ENCODE results near the gene FKBP1B.

- TF ChIP-seq CTCF (IDR thresholded peaks at IDR 0.05) = no peak
- TF ChIP-seq RFX5 (IDR thresholded peaks at IDR 0.05) = no peak
- no peak for TF ChIP-seq HOXB13 (CRISPR knock-in tag; IDR thresholded peaks at IDR 0.05; ENCODE audit: low read depth)
- TF ChIP-seq CHD2 (IDR thresholded peaks at IDR 0.05; ENCODE audit: low read length, partially characterized antibody) = no peak
- TF ChIP-seq POLR2A (IDR thresholded peaks at IDR 0.05; ENCODE audit: low read length) = no peak
- TF ChIP-seq MAX (IDR thresholded peaks at IDR 0.05) = no peak
- no peak for TF ChIP-seq GATA3 (IDR thresholded peaks at IDR 0.05; ENCODE audit: borderline replicate concordance)
- TF ChIP-seq REST (IDR thresholded peaks at IDR 0.05) = no peak
- TF ChIP-seq ESRRA (IDR thresholded peaks at IDR 0.05; ENCODE audit: borderline replicate concordance, low read length) = no peak
- no peak for TF ChIP-seq RAD21 (conservative IDR thresholded peaks at IDR 0.05 in 1 of 2, IDR thresholded peaks at IDR 0.05 in 1 of 2)
- TF ChIP-seq RARB (CRISPR knock-in tag; IDR thresholded peaks at IDR 0.05) = no peak
- TF ChIP-seq USF2 (IDR thresholded peaks at IDR 0.05) = no peak
Observed at GRCh38 chr2:24016853-24017703, 32.5 kb upstream of the FKBP1B start.

Data from A549 (cell line).